GM12878 (cell line): ENCODE measurements around the gene TMC8. TPM values are rescaled to one million over a fixed set of nuclear protein-coding genes. Genes with fewer than 3 reads are reported as not detected.

ENCODE experiments used
- ETV6 ChIP-seq, 2 experiments: fragments of 450-650 bp in 1 of 2; IDR thresholded peaks in 1 of 2; conservative IDR thresholded peaks in 1 of 2; 2 replicates each; pipeline ENCODE4 v1.6.1; 2014; ENCODE audit warnings: antibody characterized with exemption in 1 of 2, borderline replicate concordance in 1 of 2, low read depth in 1 of 2, mild to moderate bottlenecking in 1 of 2, moderate library complexity in 1 of 2
- JUND ChIP-seq: IDR thresholded peaks from 2 replicates; pipeline ENCODE4 v1.6.1; 2012; ENCODE audit warnings: low read depth, mild to moderate bottlenecking, low read length, improper control_type of control experiment, moderate library complexity
- MTA2 ChIP-seq: fragments of 450-650 bp; IDR thresholded peaks from 2 replicates; pipeline ENCODE4 v1.6.1; 2016; ENCODE audit warnings: low read depth, mild to moderate bottlenecking, moderate library complexity
- POU2F2 ChIP-seq: IDR thresholded peaks from 3 replicates; pipeline ENCODE4 v1.6.1; 2011; ENCODE audit warnings: low read depth, mild to moderate bottlenecking, low read length, borderline replicate concordance
- SMAD1 ChIP-seq: fragments of 450-650 bp; IDR thresholded peaks from 2 replicates; pipeline ENCODE4 v1.6.1; 2018; ENCODE audit warnings: mild to moderate bottlenecking, low read depth; ENCODE audit not compliant: partially characterized antibody
- YBX1 ChIP-seq: fragments of 450-650 bp; IDR thresholded peaks from 2 replicates; pipeline ENCODE4 v1.6.1; 2016; ENCODE audit warnings: antibody characterized with exemption
- ZBTB40 ChIP-seq: fragments of 450-650 bp; IDR thresholded peaks from 2 replicates; pipeline ENCODE4 v1.6.1; 2016; ENCODE audit warnings: mild to moderate bottlenecking, moderate library complexity, borderline replicate concordance
- ZNF217 ChIP-seq: fragments of 450-650 bp; IDR thresholded peaks from 2 replicates; pipeline ENCODE4 v1.6.1; 2017; ENCODE audit warnings: antibody characterized with exemption, mild to moderate bottlenecking
- ZNF592 ChIP-seq: fragments of 450-650 bp; IDR thresholded peaks from 2 replicates; pipeline ENCODE4 v1.6.1; 2017; ENCODE audit warnings: mild to moderate bottlenecking, moderate library complexity
- ZNF622 ChIP-seq: fragments of 450-650 bp; IDR thresholded peaks from 2 replicates; pipeline ENCODE4 v1.6.1; 2017; ENCODE audit warnings: mild to moderate bottlenecking, inconsistent platforms
- polyA plus RNA-seq, 11 experiments: library from polyadenylated mRNA; depleted of rRNA in 4 of 11; unstranded in 6 of 11; stranded (reverse) in 5 of 11; fragments of >200 nt; fragmentation: Nextera tagmentation in 4 of 11; fragmentation: Illumina TruSeq in 1 of 11; extraction: Ambion mirVana in 4 of 11; extraction: Trizol in 1 of 11; gene quantifications; 1 replicate in 1 of 11; 2 replicates in 10 of 11; pipeline versions ENCODE4 v1.2.1 to v1.2.3, GENCODE V29; 2011 to 2016; ENCODE audit warnings: inconsistent platforms in 2 of 11, missing spikeins in 2 of 11, low read depth in 1 of 11
- total RNA-seq, 4 experiments: library from RNA; depleted of rRNA in 3 of 4; stranded (reverse); fragments of >200 nt in 3 of 4; fragmentation: Illumina TruSeq in 1 of 4; extraction: Trizol in 1 of 4; gene quantifications; 2 replicates each; pipeline versions ENCODE4 v1.2.1 to v1.2.3, GENCODE V29; 2013 to 2021
- TF ChIP-seq, protein P1 (sequence below): IDR thresholded peaks from 2 replicates; pipeline ENCODE4 v1.6.1; 2012; ENCODE audit warnings: improper control_type of control experiment, low read depth, low read length; ENCODE audit not compliant: insufficient replicate concordance
- TF ChIP-seq, protein P2 (sequence below): IDR thresholded peaks from 2 replicates; pipeline ENCODE4 v1.6.1; 2011; ENCODE audit warnings: borderline replicate concordance, low read depth, mild to moderate bottlenecking, moderate library complexity, low read length; ENCODE audit not compliant: insufficient read depth, poor library complexity, severe bottlenecking

The TMC8 gene
- total and polyA plus RNA-seq, 10 of the 15 experiments (the other 5 are each of a cell fraction or from before 2014, with no cell fraction given), result 2.7 to 128 (median 40.0) TPM

- no peak for TF ChIP-seq SMAD1
- 0 out of 4 replicates have a peak, but pooled peaks of 1 of the 2 experiments have one; percentile 20 for TF ChIP-seq ETV6 (conservative IDR thresholded peaks at IDR 0.05 in 1 of 2, IDR thresholded peaks at IDR 0.05 in 1 of 2; ENCODE audit: borderline replicate concordance in 1 of 2, low read depth in 1 of 2)
- TF ChIP-seq ZNF592, result no peak; the same call in 1 of the 2 replicates
- no peak for TF ChIP-seq POU2F2
- TF ChIP-seq ZNF217, result no peak
- no peak for TF ChIP-seq ZBTB40
- TF ChIP-seq YBX1, result no peak
- peak; percentile 44; the same call in 1 of the 2 replicates for TF ChIP-seq MTA2
- TF ChIP-seq ZNF622, result no peak
- TF ChIP-seq JUND, result no peak
- TF ChIP-seq, protein P1, sequence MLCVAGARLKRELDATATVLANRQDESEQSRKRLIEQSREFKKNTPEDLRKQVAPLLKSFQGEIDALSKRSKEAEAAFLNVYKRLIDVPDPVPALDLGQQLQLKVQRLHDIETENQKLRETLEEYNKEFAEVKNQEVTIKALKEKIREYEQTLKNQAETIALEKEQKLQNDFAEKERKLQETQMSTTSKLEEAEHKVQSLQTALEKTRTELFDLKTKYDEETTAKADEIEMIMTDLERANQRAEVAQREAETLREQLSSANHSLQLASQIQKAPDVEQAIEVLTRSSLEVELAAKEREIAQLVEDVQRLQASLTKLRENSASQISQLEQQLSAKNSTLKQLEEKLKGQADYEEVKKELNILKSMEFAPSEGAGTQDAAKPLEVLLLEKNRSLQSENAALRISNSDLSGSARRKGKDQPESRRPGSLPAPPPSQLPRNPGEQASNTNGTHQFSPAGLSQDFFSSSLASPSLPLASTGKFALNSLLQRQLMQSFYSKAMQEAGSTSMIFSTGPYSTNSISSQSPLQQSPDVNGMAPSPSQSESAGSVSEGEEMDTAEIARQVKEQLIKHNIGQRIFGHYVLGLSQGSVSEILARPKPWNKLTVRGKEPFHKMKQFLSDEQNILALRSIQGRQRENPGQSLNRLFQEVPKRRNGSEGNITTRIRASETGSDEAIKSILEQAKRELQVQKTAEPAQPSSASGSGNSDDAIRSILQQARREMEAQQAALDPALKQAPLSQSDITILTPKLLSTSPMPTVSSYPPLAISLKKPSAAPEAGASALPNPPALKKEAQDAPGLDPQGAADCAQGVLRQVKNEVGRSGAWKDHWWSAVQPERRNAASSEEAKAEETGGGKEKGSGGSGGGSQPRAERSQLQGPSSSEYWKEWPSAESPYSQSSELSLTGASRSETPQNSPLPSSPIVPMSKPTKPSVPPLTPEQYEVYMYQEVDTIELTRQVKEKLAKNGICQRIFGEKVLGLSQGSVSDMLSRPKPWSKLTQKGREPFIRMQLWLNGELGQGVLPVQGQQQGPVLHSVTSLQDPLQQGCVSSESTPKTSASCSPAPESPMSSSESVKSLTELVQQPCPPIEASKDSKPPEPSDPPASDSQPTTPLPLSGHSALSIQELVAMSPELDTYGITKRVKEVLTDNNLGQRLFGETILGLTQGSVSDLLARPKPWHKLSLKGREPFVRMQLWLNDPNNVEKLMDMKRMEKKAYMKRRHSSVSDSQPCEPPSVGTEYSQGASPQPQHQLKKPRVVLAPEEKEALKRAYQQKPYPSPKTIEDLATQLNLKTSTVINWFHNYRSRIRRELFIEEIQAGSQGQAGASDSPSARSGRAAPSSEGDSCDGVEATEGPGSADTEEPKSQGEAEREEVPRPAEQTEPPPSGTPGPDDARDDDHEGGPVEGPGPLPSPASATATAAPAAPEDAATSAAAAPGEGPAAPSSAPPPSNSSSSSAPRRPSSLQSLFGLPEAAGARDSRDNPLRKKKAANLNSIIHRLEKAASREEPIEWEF, result no peak
- TF ChIP-seq, protein P2, sequence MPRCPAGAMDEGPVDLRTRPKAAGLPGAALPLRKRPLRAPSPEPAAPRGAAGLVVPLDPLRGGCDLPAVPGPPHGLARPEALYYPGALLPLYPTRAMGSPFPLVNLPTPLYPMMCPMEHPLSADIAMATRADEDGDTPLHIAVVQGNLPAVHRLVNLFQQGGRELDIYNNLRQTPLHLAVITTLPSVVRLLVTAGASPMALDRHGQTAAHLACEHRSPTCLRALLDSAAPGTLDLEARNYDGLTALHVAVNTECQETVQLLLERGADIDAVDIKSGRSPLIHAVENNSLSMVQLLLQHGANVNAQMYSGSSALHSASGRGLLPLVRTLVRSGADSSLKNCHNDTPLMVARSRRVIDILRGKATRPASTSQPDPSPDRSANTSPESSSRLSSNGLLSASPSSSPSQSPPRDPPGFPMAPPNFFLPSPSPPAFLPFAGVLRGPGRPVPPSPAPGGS, result peak; percentile 30
Observed at GRCh38 chr17:78132084-78132676, 1.6 kb downstream of the TMC8 start (continued).
